Measurements from ENCODE around the gene PRAMEF9. TPM values are rescaled to one million over a fixed set of nuclear protein-coding genes. Genes with fewer than 3 reads are reported as not detected.

PRAMEF9 gene
- total RNA-seq, 1 donor from 2014 or later: not detected

GRCh38 chr1:13228343-13228781, 56.7 kb downstream of the PRAMEF9 start:
- DNase-seq (ENCODE audit: low spot score in 2 of 2, unreplicated experiment in 2 of 2): peak in 1 of 2 experiments; percentile 29
- peaks cover 55% of the 10 kb centered on the region for H3K9me3 Mint-ChIP-seq

More at GRCh38 chr1:13228343-13228781, 56.7 kb downstream of the PRAMEF9 start:
- no peaks in the 10 kb centered on the region for H3K4me1 Mint-ChIP-seq
- peaks cover 9% of the 10 kb centered on the region for H3K36me3 Mint-ChIP-seq
- H3K4me3 Mint-ChIP-seq: no peak overlapping the region
- no peak overlapping the region for H3K27ac Mint-ChIP-seq
- no peak for TF ChIP-seq CTCF (IDR thresholded peaks at IDR 0.05; ENCODE audit: unreplicated experiment)
- H3K27me3 Mint-ChIP-seq (ENCODE audit: low read depth): no peaks in the 10 kb centered on the region

Other genes starting within 250 kb of the PRAMEF9 start
- not detected in 3 replicates for gene PRAMEF6, start 224.3 kb upstream of the PRAMEF9 start, total RNA-seq
- gene PRAMEF27, start 115.3 kb upstream of the PRAMEF9 start, total RNA-seq: not detected in 3 replicates
- not detected in 3 replicates for gene HNRNPCL3, start 111.1 kb upstream of the PRAMEF9 start, total RNA-seq
- gene PRAMEF25, start 101.1 kb upstream of the PRAMEF9 start, total RNA-seq: not detected in 3 replicates
- gene HNRNPCL2, start 55.0 kb upstream of the PRAMEF9 start, total RNA-seq: not detected in 3 replicates
- gene PRAMEF26, start 15.8 kb upstream of the PRAMEF9 start, total RNA-seq: not detected in 3 replicates
- not detected in 3 replicates for gene HNRNPCL4, start 6.2 kb upstream of the PRAMEF9 start, total RNA-seq
- not detected in 3 replicates for gene PRAMEF13, start 29.6 kb downstream of the PRAMEF9 start, total RNA-seq
- not detected in 3 replicates for gene PRAMEF18, start 54.3 kb downstream of the PRAMEF9 start, total RNA-seq
- not detected in 3 replicates for gene PRAMEF5, start 82.3 kb downstream of the PRAMEF9 start, total RNA-seq
- not detected in 3 replicates for gene PRAMEF8, start 113.3 kb downstream of the PRAMEF9 start, total RNA-seq
- gene PRAMEF33, start 131.7 kb downstream of the PRAMEF9 start, total RNA-seq: not detected in 3 replicates
- not detected in 3 replicates for gene PRAMEF15, start 143.7 kb downstream of the PRAMEF9 start, total RNA-seq
- not detected in 3 replicates for gene PRAMEF14, start 175.3 kb downstream of the PRAMEF9 start, total RNA-seq
- not detected in 3 replicates for gene PRAMEF19, start 200.1 kb downstream of the PRAMEF9 start, total RNA-seq
- not detected in 3 replicates for gene PRAMEF17, start 217.8 kb downstream of the PRAMEF9 start, total RNA-seq
- gene PRAMEF20, start 238.6 kb downstream of the PRAMEF9 start, total RNA-seq: not detected in 3 replicates

All from mesothelial cell of epicardium (in vitro differentiated cells).